ENCODE results near the gene INPPL1.
A peak's percentile ranks its signal among the peaks of the same experiment; 100 is the strongest.

The INPPL1 gene

GRCh38 chr11:72235351-72236057 is 10.9 kb downstream of the INPPL1 start:
- ChIA-PET CTCF (interaction anchor here (0.7 to 4.4 kb wide), 7 partner anchors 8 to 258 kb away, joined by 3 to 36 read pairs (median 6); partner anchors contain the start of gene INPPL1), POLR2A (interaction anchor here (0.6 to 1.2 kb wide), 3 partner anchors 10 to 461 kb away, joined by 3 to 5 read pairs (median 3); no protein-coding TSS in a partner anchor)
- DNase-seq (ENCODE audit: extremely low spot score) = no peak
- no peak for TF ChIP-seq CTCF (IDR thresholded peaks at IDR 0.05; ENCODE audit: control extremely low read depth, extremely low read depth, low read depth, missing control alignments)

GRCh38 chr11:72236083-72236697 is 11.6 kb downstream of the INPPL1 start:
- DNase-seq (ENCODE audit: extremely low spot score) = no peak
- no peak for TF ChIP-seq CTCF (IDR thresholded peaks at IDR 0.05; ENCODE audit: control extremely low read depth, extremely low read depth, low read depth, missing control alignments)
- CTCF ChIA-PET = interaction anchor here (0.7 to 4.4 kb wide), 10 partner anchors 9 to 199 kb away, joined by 3 to 36 read pairs (median 6); partner anchors contain the start of genes CLPB and INPPL1
- POLR2A ChIA-PET = interaction anchor here (0.6 to 1.2 kb wide), 3 partner anchors 11 to 461 kb away, joined by 3 to 5 read pairs (median 3); no protein-coding TSS in a partner anchor

GRCh38 chr11:72236774-72237111 is 12.2 kb downstream of the INPPL1 start:
- no peak for DNase-seq (ENCODE audit: extremely low spot score)
- ChIA-PET POLR2A (interaction anchor here (1.2 kb wide), 1 partner anchor 11 kb away, joined by 3 read pairs; no protein-coding TSS in a partner anchor), CTCF (interaction anchor here (0.9 to 4.4 kb wide), 12 partner anchors 9 to 211 kb away, joined by 3 to 36 read pairs (median 5); partner anchors contain the start of genes CLPB and INPPL1)
- TF ChIP-seq CTCF (IDR thresholded peaks at IDR 0.05; ENCODE audit: control extremely low read depth, extremely low read depth, low read depth, missing control alignments) = no peak

- DNase-seq (ENCODE audit: extremely low spot score) = no peak
- CTCF ChIA-PET = interaction anchor here (0.8 to 4.4 kb wide), 25 partner anchors 9 to 212 kb away, joined by 3 to 36 read pairs (median 4); partner anchors contain the start of genes CLPB and INPPL1
- TF ChIP-seq CTCF (IDR thresholded peaks at IDR 0.05; ENCODE audit: control extremely low read depth, extremely low read depth, low read depth, missing control alignments) = no peak
- POLR2A ChIA-PET = no interaction called here
Measured at GRCh38 chr11:72237112-72237931, 12.8 kb downstream of the INPPL1 start.

- peak; percentile 85 for DNase-seq (ENCODE audit: extremely low spot score)
- peak; percentile 79 for TF ChIP-seq CTCF (IDR thresholded peaks at IDR 0.05; ENCODE audit: control extremely low read depth, extremely low read depth, low read depth, missing control alignments)
- ChIA-PET POLR2A (no interaction called here), CTCF (interaction anchor here (0.8 to 4.4 kb wide), 24 partner anchors 8 to 212 kb away, joined by 3 to 36 read pairs (median 4); partner anchors contain the start of gene INPPL1)
Measured at GRCh38 chr11:72238040-72238450, 13.5 kb downstream of the INPPL1 start.

Data from GM10248 (cell line).